ENCODE results near the gene RETREG2. TPM values are rescaled to one million over a fixed set of nuclear protein-coding genes. Genes with fewer than 3 reads are reported as not detected.

Gene RETREG2
- total RNA-seq, 1 experiment from 2014 or later, result 46.7 TPM

DNA sequence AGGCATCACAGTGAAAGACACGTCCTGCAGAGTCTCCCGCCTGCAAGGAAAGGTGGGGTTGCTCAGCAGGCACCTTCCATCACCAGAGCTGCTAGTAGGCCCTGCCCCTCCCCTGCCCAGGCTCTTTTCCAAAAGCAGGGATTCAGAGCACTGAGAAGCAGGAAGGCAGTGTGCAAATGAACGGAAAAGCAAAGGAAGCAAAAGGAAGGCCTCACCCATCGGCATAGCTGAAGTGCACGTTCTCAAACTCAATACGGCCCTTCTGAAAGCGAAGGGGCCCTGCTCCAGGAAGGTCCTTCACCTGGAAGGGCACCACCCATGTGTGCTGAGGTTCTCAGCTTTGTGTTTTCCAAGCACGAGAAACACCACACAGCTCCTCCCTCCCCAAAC is 34.9 kb downstream of the RETREG2 start:
- Histone ChIP-seq H3K23me2 (ENCODE audit: insufficient read length, low read depth, low read length, poor library complexity, severe bottlenecking) (peaks cover 2% of the 10 kb centered on the region), H3K4me2 (ENCODE audit: insufficient read depth, insufficient read length, low read length) (no peak overlapping the region), H2AK5ac (ENCODE audit: insufficient read length, low read length) (no peak overlapping the region), H3K18ac (ENCODE audit: insufficient read length, low read depth, low read length) (no peak overlapping the region), H2BK5ac (ENCODE audit: insufficient read length, low read length) (no peak overlapping the region), H4K5ac (ENCODE audit: insufficient read length, low read depth, low read length) (no peak overlapping the region), H2AFZ (ENCODE audit: low read length) (no peak overlapping the region), H2BK15ac (ENCODE audit: low read depth, low read length) (no peak overlapping the region), H3K4me1 (ENCODE audit: insufficient read depth, low read length) (no peaks in the 10 kb centered on the region), H4K91ac (ENCODE audit: insufficient read length, low read depth, low read length) (no peak overlapping the region), H2BK12ac (ENCODE audit: insufficient read length, low read depth, low read length) (no peak overlapping the region), H3K14ac (ENCODE audit: insufficient read depth, low read length) (no peak overlapping the region), H2BK120ac (ENCODE audit: low read depth, low read length, poor library complexity, severe bottlenecking) (no peak overlapping the region), H3K27me3 (ENCODE audit: insufficient read depth, low read length) (no peaks in the 10 kb centered on the region), H3T11ph (ENCODE audit: low read length) (no peak overlapping the region), H3K79me1 (ENCODE audit: insufficient read depth, low read depth, low read length, poor library complexity, severe bottlenecking) (no peaks in the 10 kb centered on the region), H3K9ac (ENCODE audit: extremely low read depth, insufficient read length, low read length) (no peak overlapping the region), H3K9me3 (ENCODE audit: control insufficient read depth, low read depth, low read length) (no peaks in the 10 kb centered on the region), H3K56ac (ENCODE audit: insufficient read length, low read depth, low read length) (no peak overlapping the region), H2BK20ac (ENCODE audit: low read depth, low read length, poor library complexity, severe bottlenecking) (no peak overlapping the region), H4K8ac (replicated peaks; ENCODE audit: insufficient read length, low read depth, low read length) (no peak overlapping the region), H3K4ac (ENCODE audit: low read depth, low read length) (no peak overlapping the region), H3K79me2 (ENCODE audit: insufficient read depth, low read length) (no peaks in the 10 kb centered on the region), H3K23ac (ENCODE audit: insufficient read length, low read depth, low read length) (no peak overlapping the region), H4K20me1 (ENCODE audit: control insufficient read depth, insufficient read depth, insufficient read length) (no peaks in the 10 kb centered on the region), H3K27ac (ENCODE audit: insufficient read length, low read depth, low read length) (no peak overlapping the region)
- peaks cover 11 to 16% of the 10 kb centered on the region in 2 experiments for H3K4me1 Mint-ChIP-seq
- no peaks in the 10 kb centered on the region; the same call in 1 of the 2 replicates for H3K27me3 Mint-ChIP-seq (ENCODE audit: low read depth)
- no peak overlapping the region for H3K4me3 Mint-ChIP-seq
- H3K27ac Mint-ChIP-seq, result no peak overlapping the region
- DNase-seq, result no peak
- H3K9me3 Mint-ChIP-seq, result no peaks in the 10 kb centered on the region
- peaks cover 15 to 73% (median 65%) of the 10 kb centered on the region in 3 experiments for H3K36me3 Mint-ChIP-seq (ENCODE audit: insufficient read depth in 1 of 3, low read depth in 3 of 3)
- TF ChIP-seq CTCF (conservative IDR thresholded peaks at IDR 0.05), result no peak
- no CpG with 5 or more reads among the region's 8 CpGs for WGBS (ENCODE audit: extremely low coverage, insufficient read length, low lambda C conversion rate)
